H9 (cell line): Measurements from ENCODE around the gene TMEM269. TPM values are rescaled to one million over a fixed set of nuclear protein-coding genes. Genes with fewer than 3 reads are reported as not detected.

ENCODE experiments used
- DNase-seq: peaks from one replicate; pipeline ENCODE4 v3.0.0-alpha.2; 2017
- H2AFZ ChIP-seq: one replicate; pipeline ENCODE4 v1.6.1; 2013; ENCODE audit warnings: mild to moderate bottlenecking, low read length, control low read depth, moderate library complexity
- H2AK5ac ChIP-seq: 2 replicates; pipeline ENCODE4 v1.6.1; 2013; ENCODE audit warnings: low read length, control low read depth, mixed read lengths; ENCODE audit not compliant: insufficient read length
- H2BK120ac ChIP-seq: one replicate; pipeline ENCODE4 v1.6.1; 2013; ENCODE audit warnings: low read depth, mild to moderate bottlenecking, low read length, control low read depth, inconsistent platforms; ENCODE audit not compliant: poor library complexity, severe bottlenecking
- H2BK12ac ChIP-seq: 2 replicates; pipeline ENCODE4 v1.6.1; 2013; ENCODE audit warnings: low read length, control low read depth, mixed read lengths, low read depth; ENCODE audit not compliant: insufficient read length
- H2BK15ac ChIP-seq: 2 replicates; pipeline ENCODE4 v1.6.1; 2013; ENCODE audit warnings: low read depth, low read length, control low read depth
- H2BK20ac ChIP-seq: one replicate; pipeline ENCODE4 v1.6.1; 2013; ENCODE audit warnings: low read depth, mild to moderate bottlenecking, low read length, control low read depth, inconsistent platforms; ENCODE audit not compliant: poor library complexity, severe bottlenecking
- H2BK5ac ChIP-seq: 2 replicates; pipeline ENCODE4 v1.6.1; 2013; ENCODE audit warnings: low read length, control low read depth, mixed read lengths; ENCODE audit not compliant: insufficient read length
- H3K14ac ChIP-seq: 2 replicates; pipeline ENCODE4 v1.6.1; 2013; ENCODE audit warnings: low read length, control low read depth; ENCODE audit not compliant: insufficient read depth
- H3K18ac ChIP-seq: 2 replicates; pipeline ENCODE4 v1.6.1; 2013; ENCODE audit warnings: low read depth, mild to moderate bottlenecking, mixed read lengths, low read length, control low read depth; ENCODE audit not compliant: insufficient read length
- H3K23ac ChIP-seq: 2 replicates; pipeline ENCODE4 v1.6.1; 2013; ENCODE audit warnings: low read length, control low read depth, mixed read lengths, low read depth; ENCODE audit not compliant: insufficient read length
- H3K23me2 ChIP-seq: 2 replicates; pipeline ENCODE4 v1.6.1; 2013; ENCODE audit warnings: low read depth, mild to moderate bottlenecking, mixed read lengths, low read length, control low read depth; ENCODE audit not compliant: insufficient read length, poor library complexity, severe bottlenecking
- H3K27ac ChIP-seq: 2 replicates; pipeline ENCODE4 v1.5.1; 2013; ENCODE audit warnings: low read length, control low read depth, mixed read lengths, low read depth; ENCODE audit not compliant: insufficient read length
- H3K27me3 ChIP-seq: 2 replicates; pipeline ENCODE4 v1.6.1; 2013; ENCODE audit warnings: low read length, control low read depth, inconsistent platforms; ENCODE audit not compliant: insufficient read depth
- H3K4ac ChIP-seq: 2 replicates; pipeline ENCODE4 v1.6.1; 2013; ENCODE audit warnings: low read depth, mild to moderate bottlenecking, control low read depth, inconsistent platforms, low read length, moderate library complexity
- H3K4me1 ChIP-seq: 2 replicates; pipeline ENCODE4 v1.6.1; 2013; ENCODE audit warnings: low read length, control low read depth, inconsistent platforms; ENCODE audit not compliant: insufficient read depth
- H3K4me2 ChIP-seq: 2 replicates; pipeline ENCODE4 v1.6.1; 2013; ENCODE audit warnings: low read length, control low read depth, mixed read lengths; ENCODE audit not compliant: insufficient read length, insufficient read depth
- H3K56ac ChIP-seq: 2 replicates; pipeline ENCODE4 v1.6.1; 2013; ENCODE audit warnings: low read depth, mild to moderate bottlenecking, mixed read lengths, low read length, control low read depth; ENCODE audit not compliant: insufficient read length
- H3K79me1 ChIP-seq: 2 replicates; pipeline ENCODE4 v1.6.1; 2013; ENCODE audit warnings: low read depth, mild to moderate bottlenecking, moderate library complexity, low read length, control low read depth, inconsistent platforms; ENCODE audit not compliant: insufficient read depth, poor library complexity, severe bottlenecking
- H3K79me2 ChIP-seq: 2 replicates; pipeline ENCODE4 v1.6.1; 2013; ENCODE audit warnings: low read length, control low read depth, inconsistent platforms; ENCODE audit not compliant: insufficient read depth
- H3K9ac ChIP-seq: 2 replicates; pipeline ENCODE4 v1.6.1; 2013; ENCODE audit warnings: low read length, control low read depth, mixed read lengths; ENCODE audit not compliant: insufficient read length; ENCODE audit errors: extremely low read depth
- H3K9me3 ChIP-seq: one replicate; pipeline ENCODE4 v1.6.1; 2013; ENCODE audit warnings: low read depth, low read length, inconsistent platforms; ENCODE audit not compliant: control insufficient read depth
- H3T11ph ChIP-seq: one replicate; pipeline ENCODE4 v1.6.1; 2013; ENCODE audit warnings: mild to moderate bottlenecking, low read length, control low read depth, inconsistent platforms
- H4K20me1 ChIP-seq: one replicate; pipeline ENCODE4 v1.6.1; 2013; ENCODE audit not compliant: control insufficient read depth, insufficient read length, insufficient read depth
- H4K5ac ChIP-seq: 2 replicates; pipeline ENCODE4 v1.6.1; 2013; ENCODE audit warnings: low read depth, mild to moderate bottlenecking, mixed read lengths, low read length, control low read depth; ENCODE audit not compliant: insufficient read length
- H4K8ac ChIP-seq: replicated peaks from 2 replicates; pipeline ENCODE4 v1.6.1; 2013; ENCODE audit warnings: low read length, control low read depth, mixed read lengths, low read depth; ENCODE audit not compliant: insufficient read length
- H4K91ac ChIP-seq: 2 replicates; pipeline ENCODE4 v1.6.1; 2013; ENCODE audit warnings: low read depth, mild to moderate bottlenecking, moderate library complexity, mixed read lengths, low read length, control low read depth; ENCODE audit not compliant: insufficient read length
- H3K27ac Mint-ChIP-seq, 3 experiments: 2 replicates in 2 of 3; 3 replicates in 1 of 3; pipeline ENCODE4 v1.8.0; 2020 to 2021; ENCODE audit warnings: mixed read lengths in 3 of 3, mild to moderate bottlenecking in 1 of 3, moderate library complexity in 1 of 3
- H3K27me3 Mint-ChIP-seq: 2 replicates; pipeline ENCODE4 v1.8.0; 2021; ENCODE audit warnings: low read depth, mild to moderate bottlenecking, moderate library complexity, mixed read lengths
- H3K36me3 Mint-ChIP-seq, 3 experiments: 2 replicates in 2 of 3; 3 replicates in 1 of 3; pipeline ENCODE4 v1.8.0; 2020 to 2021; ENCODE audit warnings: low read depth in 3 of 3, mixed read lengths in 3 of 3; ENCODE audit not compliant: insufficient read depth in 1 of 3
- H3K4me1 Mint-ChIP-seq, 2 experiments: 2 replicates each; pipeline ENCODE4 v1.8.0; 2020; ENCODE audit warnings: mixed read lengths in 2 of 2
- H3K4me3 Mint-ChIP-seq, 2 experiments: 2 replicates in 1 of 2; 3 replicates in 1 of 2; pipeline ENCODE4 v1.8.0; 2020 to 2021; ENCODE audit warnings: mild to moderate bottlenecking in 2 of 2, mixed read lengths in 2 of 2, moderate library complexity in 1 of 2
- H3K9me3 Mint-ChIP-seq, 2 experiments: 2 replicates in 1 of 2; 3 replicates in 1 of 2; pipeline ENCODE4 v1.8.0; 2020; ENCODE audit warnings: mild to moderate bottlenecking in 2 of 2, mixed read lengths in 2 of 2, moderate library complexity in 1 of 2
- CTCF ChIP-seq: fragments of 200-600 bp; sonication (generic); conservative IDR thresholded peaks from 3 replicates; pipeline ENCODE4 v1.8.0; 2021; ENCODE audit warnings: antibody characterized with exemption, mild to moderate bottlenecking
- WGBS: extraction: QIAGEN DNeasy Blood & Tissue Kit; methylation state at CpG from one replicate; pipeline ENCODE4 v1.1.7; 2013; ENCODE audit warnings: missing lambda C conversion rate, low lambda C conversion rate, mixed read lengths; ENCODE audit not compliant: insufficient read length; ENCODE audit errors: extremely low coverage; 5-methylcytosine and 5-hydroxymethylcytosine counted together
- total RNA-seq: library from RNA; stranded (reverse); gene quantifications from 2 replicates; pipeline ENCODE4 v1.2.1, GENCODE V29; 2021

Gene TMEM269
- total RNA-seq, 1 experiment from 2014 or later = 0.17 TPM

GRCh38 chr1:42820813-42821212 is 36.0 kb downstream of the TMEM269 start:
- no peak overlapping the region for H3K23ac ChIP-seq
- H3T11ph ChIP-seq = no peak overlapping the region
- H3K4ac ChIP-seq = no peak overlapping the region
- no peaks in the 10 kb centered on the region for H3K27me3 ChIP-seq
- no peaks in the 10 kb centered on the region for H3K9me3 ChIP-seq
- H4K8ac ChIP-seq = no peak overlapping the region
- no peak overlapping the region for H2BK120ac ChIP-seq
- no peak for DNase-seq
- no peak overlapping the region for H3K18ac ChIP-seq
- no peaks in the 10 kb centered on the region; the same call in 1 of the 2 replicates for H3K4me1 ChIP-seq
- no peak overlapping the region for H3K4me2 ChIP-seq
- no peaks in the 10 kb centered on the region for H3K79me1 ChIP-seq
- H3K4me1 Mint-ChIP-seq = peaks cover 27 to 32% of the 10 kb centered on the region in 2 experiments
- no peak overlapping the region for H3K27ac ChIP-seq
- peaks cover 0 to 4% (median 3%) of the 10 kb centered on the region in 3 experiments; a peak in 4 of 7 replicates for H3K36me3 Mint-ChIP-seq
- H3K14ac ChIP-seq = no peak overlapping the region
- no CpG with 5 or more reads among the region's 1 CpG for WGBS
- H3K9ac ChIP-seq = no peak overlapping the region
- H4K20me1 ChIP-seq = no peaks in the 10 kb centered on the region
- H3K23me2 ChIP-seq = peaks cover 9% of the 10 kb centered on the region
- H3K27ac Mint-ChIP-seq = peak overlapping the region in 1 of 3 experiments; percentile 38; a peak in 1 of 7 replicates
- TF ChIP-seq CTCF = no peak
- H3K9me3 Mint-ChIP-seq = no peaks in the 10 kb centered on the region
- H2AK5ac ChIP-seq = no peak overlapping the region
- H3K27me3 Mint-ChIP-seq = no peaks in the 10 kb centered on the region
- no peak overlapping the region for H4K91ac ChIP-seq
- no peak overlapping the region for H2BK20ac ChIP-seq
- H3K79me2 ChIP-seq = no peaks in the 10 kb centered on the region; the same call in 1 of the 2 replicates
- H4K5ac ChIP-seq = no peak overlapping the region
- H3K4me3 Mint-ChIP-seq = no peak overlapping the region
- no peak overlapping the region for H2BK5ac ChIP-seq
- no peak overlapping the region for H3K56ac ChIP-seq
- H2BK15ac ChIP-seq = no peak overlapping the region
- no peak overlapping the region for H2AFZ ChIP-seq
- no peak overlapping the region for H2BK12ac ChIP-seq
